Breast epithelium (tissue), 4 donors: ENCODE data around the gene ALDH1A3. TPM values are rescaled to one million over a fixed set of nuclear protein-coding genes. Genes with fewer than 3 reads are reported as not detected.
A peak's percentile ranks its signal among the peaks of the same experiment; 100 is the strongest.

Experiments
- DNase-seq, 2 donors: peaks; one replicate each; pipeline ENCODE4 v3.0.0-alpha.2; 2019; ENCODE audit warnings: low spot score in 2 of 2
- H3K27ac ChIP-seq, 2 donors: fragments of 200-600 bp; sonication (generic) in 1 of 2; one replicate each; pipeline ENCODE4 v1.5.1; 2016 to 2019; ENCODE audit warnings: mild to moderate bottlenecking in 1 of 2
- H3K27me3 ChIP-seq, 2 donors: fragments of 200-600 bp; sonication (generic) in 1 of 2; one replicate each; pipeline versions ENCODE4 v1.5.1 to v1.6.0; 2017 to 2019; ENCODE audit warnings: control low read depth in 1 of 2, mild to moderate bottlenecking in 1 of 2
- H3K36me3 ChIP-seq: fragments of 200-600 bp; one replicate; pipeline ENCODE4 v1.5.1; 2019
- H3K4me1 ChIP-seq, 2 donors: fragments of 200-600 bp; sonication (generic); one replicate each; pipeline ENCODE4 v1.5.1; 2016 to 2019; ENCODE audit warnings: control low read depth in 1 of 2
- H3K4me3 ChIP-seq, 3 donors: fragments of 200-600 bp; sonication (generic); 1 replicate in 2 of 3; 2 replicates in 1 of 3; pipeline ENCODE4 v1.5.1; 2016 to 2019; ENCODE audit warnings: mild to moderate bottlenecking in 3 of 3, moderate library complexity in 2 of 3
- H3K9me3 ChIP-seq, 2 donors: fragments of 200-600 bp; sonication (generic) in 1 of 2; one replicate each; pipeline ENCODE4 v1.5.1; 2016 to 2019; ENCODE audit warnings: control low read depth in 1 of 2
- POLR2A ChIP-seq: fragments of 450-650 bp; IDR thresholded peaks from one replicate; pipeline ENCODE4 v1.6.1; 2016; ENCODE audit warnings: antibody characterized with exemption, mild to moderate bottlenecking, moderate library complexity
- POLR2AphosphoS5 ChIP-seq, 3 donors: sonication (generic); formaldehyde crosslinking; IDR thresholded peaks; one replicate each; pipeline ENCODE4 v1.6.1; 2017; ENCODE audit warnings: antibody characterized with exemption in 3 of 3
- intact Hi-C: fragments of 100-400 bp; cut with DNase I; formaldehyde crosslinking; loops from one replicate; pipeline ENCODE4 v1.15.1; 2023; ENCODE audit warnings: low total_unique reads
- total RNA-seq, 3 donors: library from RNA; depleted of rRNA; stranded (reverse); fragments of >200 nt; gene quantifications; one replicate each; pipeline ENCODE4 v1.1.0, GENCODE V29; 2016
- TF ChIP-seq, protein P1 (sequence below), 3 donors: fragments of 450-650 bp; IDR thresholded peaks; one replicate each; pipeline ENCODE4 v1.5.1; 2016 to 2017; ENCODE audit warnings: antibody characterized with exemption in 3 of 3, mild to moderate bottlenecking in 3 of 3, moderate library complexity in 3 of 3

Gene ALDH1A3
- total RNA-seq, 3 donors from 2014 or later = 24.2 to 207 (median 44.9) TPM

DNA sequence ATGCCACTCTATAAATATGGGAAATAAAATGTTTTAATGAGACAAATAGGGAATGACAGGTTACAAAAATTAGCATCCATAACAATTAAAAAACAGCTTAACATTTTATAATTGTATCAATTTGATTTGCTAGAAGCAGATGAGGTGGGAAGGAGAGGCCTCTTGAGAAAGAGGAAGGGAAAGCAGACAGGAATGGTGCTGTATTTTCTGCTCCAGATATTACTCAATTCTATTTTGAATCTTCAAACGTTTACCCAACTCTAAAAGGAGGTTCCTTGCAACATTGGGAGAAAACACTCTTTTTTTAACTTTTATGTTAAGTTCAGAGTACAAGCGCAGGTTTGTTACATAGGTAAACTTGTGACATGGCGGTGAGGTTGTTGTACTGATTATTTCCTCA is 44.9 kb upstream of the ALDH1A3 start:
- Histone ChIP-seq H3K27me3 (no peaks in the 10 kb centered on the region), H3K4me3 (no peak overlapping the region), H3K36me3 (no peaks in the 10 kb centered on the region), H3K27ac (no peak overlapping the region), H3K9me3 (no peaks in the 10 kb centered on the region), H3K4me1 (no peaks in the 10 kb centered on the region)
- intact Hi-C loops = no loop called here
- no peak for DNase-seq
- TF ChIP-seq POLR2AphosphoS5 (IDR thresholded peaks at IDR 0.05) = no peak
- TF ChIP-seq, protein P1, sequence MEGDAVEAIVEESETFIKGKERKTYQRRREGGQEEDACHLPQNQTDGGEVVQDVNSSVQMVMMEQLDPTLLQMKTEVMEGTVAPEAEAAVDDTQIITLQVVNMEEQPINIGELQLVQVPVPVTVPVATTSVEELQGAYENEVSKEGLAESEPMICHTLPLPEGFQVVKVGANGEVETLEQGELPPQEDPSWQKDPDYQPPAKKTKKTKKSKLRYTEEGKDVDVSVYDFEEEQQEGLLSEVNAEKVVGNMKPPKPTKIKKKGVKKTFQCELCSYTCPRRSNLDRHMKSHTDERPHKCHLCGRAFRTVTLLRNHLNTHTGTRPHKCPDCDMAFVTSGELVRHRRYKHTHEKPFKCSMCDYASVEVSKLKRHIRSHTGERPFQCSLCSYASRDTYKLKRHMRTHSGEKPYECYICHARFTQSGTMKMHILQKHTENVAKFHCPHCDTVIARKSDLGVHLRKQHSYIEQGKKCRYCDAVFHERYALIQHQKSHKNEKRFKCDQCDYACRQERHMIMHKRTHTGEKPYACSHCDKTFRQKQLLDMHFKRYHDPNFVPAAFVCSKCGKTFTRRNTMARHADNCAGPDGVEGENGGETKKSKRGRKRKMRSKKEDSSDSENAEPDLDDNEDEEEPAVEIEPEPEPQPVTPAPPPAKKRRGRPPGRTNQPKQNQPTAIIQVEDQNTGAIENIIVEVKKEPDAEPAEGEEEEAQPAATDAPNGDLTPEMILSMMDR (IDR thresholded peaks at IDR 0.05) = no peak
- TF ChIP-seq POLR2A = no peak

DNA sequence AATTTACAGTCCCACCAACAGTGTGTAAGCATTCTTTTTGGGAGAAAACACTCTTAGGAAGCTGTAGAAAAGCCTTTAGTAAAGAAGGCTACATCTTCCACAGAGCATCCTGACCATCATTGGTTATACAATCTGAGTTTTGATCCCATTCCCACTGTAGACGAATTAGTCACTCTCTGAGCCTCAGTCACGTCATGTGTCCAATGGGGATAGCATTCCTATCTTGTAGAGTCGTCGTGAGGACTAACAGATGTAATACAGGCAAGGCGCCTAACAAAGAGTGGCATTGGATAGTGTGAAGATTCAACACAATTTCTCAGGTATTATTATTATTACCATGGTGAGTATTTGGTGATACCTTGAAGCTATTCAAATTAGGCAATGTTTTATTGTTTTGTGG is 44.0 kb upstream of the ALDH1A3 start:
- no peaks in the 10 kb centered on the region for H3K4me1 ChIP-seq
- TF ChIP-seq POLR2A = no peak
- TF ChIP-seq, protein P1 (IDR thresholded peaks at IDR 0.05) = no peak
- TF ChIP-seq POLR2AphosphoS5 (IDR thresholded peaks at IDR 0.05) = no peak
- DNase-seq = no peak
- H3K36me3 ChIP-seq = no peaks in the 10 kb centered on the region
- no peak overlapping the region for H3K4me3 ChIP-seq
- intact Hi-C loops = no loop called here
- H3K27me3 ChIP-seq = no peaks in the 10 kb centered on the region
- H3K27ac ChIP-seq = no peak overlapping the region
- no peaks in the 10 kb centered on the region for H3K9me3 ChIP-seq

DNA sequence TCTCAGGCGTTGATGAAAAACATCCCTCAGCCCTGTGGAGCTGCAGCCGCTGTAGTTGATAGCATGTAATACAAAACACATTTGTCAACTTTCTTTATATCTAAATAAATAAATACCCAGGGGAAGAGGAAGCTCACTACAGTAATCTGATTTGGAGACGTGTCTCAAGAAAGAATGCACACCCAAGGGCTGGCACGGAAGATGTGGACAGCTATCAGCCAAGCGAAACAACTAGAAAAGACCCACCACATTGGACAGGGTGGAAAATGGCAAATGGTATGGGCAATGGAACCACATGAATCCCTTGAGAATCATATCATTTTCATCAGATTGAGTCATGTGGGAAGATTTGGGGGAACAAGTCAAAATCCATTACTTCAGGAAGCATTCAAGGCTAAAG is 43.1 kb upstream of the ALDH1A3 start:
- no peak for TF ChIP-seq POLR2A
- TF ChIP-seq POLR2AphosphoS5 (IDR thresholded peaks at IDR 0.05) = no peak
- TF ChIP-seq, protein P1 (IDR thresholded peaks at IDR 0.05) = no peak
- Histone ChIP-seq H3K27me3 (no peaks in the 10 kb centered on the region), H3K36me3 (no peaks in the 10 kb centered on the region), H3K9me3 (no peaks in the 10 kb centered on the region), H3K4me3 (no peak overlapping the region), H3K27ac (no peak overlapping the region), H3K4me1 (no peaks in the 10 kb centered on the region)
- intact Hi-C loops = no loop called here
- no peak for DNase-seq

DNA sequence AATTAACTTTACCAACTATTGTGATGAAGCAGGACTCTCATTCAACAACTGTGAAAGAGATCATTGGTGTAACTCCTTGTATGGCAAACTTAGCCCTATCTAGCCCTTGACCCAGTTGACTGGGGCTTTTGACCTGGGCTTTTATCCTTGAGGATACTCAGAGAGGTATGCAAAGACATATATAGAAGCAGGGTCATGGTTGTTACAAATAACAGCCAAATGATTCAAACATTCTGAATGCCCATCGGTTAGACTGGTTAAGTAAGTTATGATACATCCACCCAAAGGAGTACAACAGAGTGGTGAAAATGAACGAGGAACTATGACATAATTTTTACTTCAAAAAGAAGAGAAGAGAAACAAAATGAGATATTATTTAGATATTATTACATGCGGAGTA is 38.2 kb upstream of the ALDH1A3 start:
- no peak for DNase-seq
- intact Hi-C loops = no loop called here
- H3K27ac ChIP-seq = no peak overlapping the region
- H3K36me3 ChIP-seq = no peaks in the 10 kb centered on the region
- no peak overlapping the region for H3K4me3 ChIP-seq
- H3K4me1 ChIP-seq = no peaks in the 10 kb centered on the region
- H3K9me3 ChIP-seq = no peaks in the 10 kb centered on the region
- TF ChIP-seq, protein P1 (IDR thresholded peaks at IDR 0.05) = no peak
- no peak for TF ChIP-seq POLR2AphosphoS5 (IDR thresholded peaks at IDR 0.05)
- no peak for TF ChIP-seq POLR2A
- no peaks in the 10 kb centered on the region for H3K27me3 ChIP-seq

DNA sequence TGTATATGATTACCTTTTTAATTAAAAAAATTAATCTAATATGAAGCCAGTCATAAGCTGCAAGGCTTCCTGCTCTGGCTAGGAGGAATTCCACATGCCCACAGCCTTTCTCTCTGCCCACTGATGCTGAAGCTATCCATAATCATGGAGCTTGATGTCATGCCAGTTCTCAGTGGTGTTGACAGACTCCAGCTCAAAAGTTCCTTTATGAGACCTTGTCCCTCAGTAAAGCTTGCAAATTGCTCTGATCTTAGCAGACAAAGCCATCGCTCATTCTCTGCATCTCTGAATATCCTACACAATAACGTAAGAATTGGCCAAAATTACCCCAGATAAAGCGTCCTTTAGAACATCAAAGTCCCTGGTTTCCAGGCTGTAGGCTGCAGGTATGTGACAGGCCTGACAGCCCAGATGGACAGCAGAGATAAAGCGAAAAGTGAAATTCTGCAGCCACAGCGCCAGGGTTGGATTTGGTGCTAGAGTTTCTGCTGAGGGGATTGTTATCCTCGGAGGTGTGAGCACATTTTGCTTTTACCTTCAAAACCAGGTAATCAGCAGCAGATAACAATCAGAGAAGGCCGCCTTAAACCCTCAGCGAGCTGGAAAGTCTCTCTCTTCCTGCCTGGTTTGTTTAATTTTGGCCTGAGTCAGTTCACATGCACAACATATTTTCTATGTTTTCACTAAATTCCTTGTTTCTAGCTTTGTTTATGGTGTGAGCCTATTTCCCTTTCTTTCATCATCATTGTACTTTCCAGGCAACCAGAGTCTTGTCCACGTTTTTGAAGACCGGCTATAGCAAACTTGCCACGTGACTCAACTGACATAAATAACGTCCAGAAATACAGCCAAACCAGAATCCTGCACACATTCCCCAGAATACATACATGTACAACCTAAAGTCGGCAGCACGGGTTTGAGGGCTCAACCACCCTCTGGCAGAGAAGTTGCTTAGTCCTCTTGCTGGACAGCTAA is 36.6 kb upstream of the ALDH1A3 start:
- Histone ChIP-seq H3K4me1 (no peaks in the 10 kb centered on the region), H3K36me3 (no peaks in the 10 kb centered on the region), H3K9me3 (no peaks in the 10 kb centered on the region), H3K27ac (peak overlapping the region; percentile 23 to 49), H3K4me3 (no peak overlapping the region), H3K27me3 (no peaks in the 10 kb centered on the region)
- intact Hi-C loops = no loop called here
- no peak for TF ChIP-seq POLR2A
- TF ChIP-seq, protein P1 (IDR thresholded peaks at IDR 0.05) = no peak
- TF ChIP-seq POLR2AphosphoS5 (IDR thresholded peaks at IDR 0.05) = no peak
- no peak for DNase-seq
